Astrocyte (in vitro differentiated cells and primary cell): ENCODE measurements around the gene CYP4F22.
"Not testable (repeated sequence)": the region's sequence is repeated elsewhere in the genome, so short reads cannot be mapped to it uniquely, and the experiment has no call there.

ENCODE experiments used
- CTCF ChIP-seq: IDR thresholded peaks from 2 replicates; pipeline ENCODE4 v1.5.1; 2011; ENCODE audit warnings: low read depth, mild to moderate bottlenecking, inconsistent platforms, low read length, moderate library complexity; ENCODE audit not compliant: insufficient read depth
- EZH2 ChIP-seq: IDR thresholded peaks from 2 replicates; pipeline ENCODE4 v1.6.1; 2012; ENCODE audit warnings: mild to moderate bottlenecking, low read length, inconsistent platforms; ENCODE audit not compliant: insufficient read depth

DNA sequence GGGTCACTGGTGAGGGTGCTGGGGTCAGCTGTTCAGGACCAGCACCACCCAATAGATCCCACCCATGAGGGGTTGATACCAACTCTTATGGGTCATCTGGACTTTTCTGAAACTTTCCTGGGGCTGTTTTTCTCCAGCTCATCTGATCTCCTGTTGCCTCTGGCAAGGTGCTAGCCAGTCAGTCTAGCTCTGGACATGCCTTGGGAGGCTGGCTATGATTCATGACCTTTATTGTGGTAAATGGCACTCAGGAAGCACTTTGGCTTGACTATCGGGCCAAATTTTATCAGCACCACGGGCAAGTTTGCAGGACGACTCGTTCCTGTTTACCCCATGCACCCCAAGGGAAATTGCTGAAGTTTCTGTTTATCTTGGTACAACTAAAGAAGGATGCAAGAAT, 85.4 kb downstream of the CYP4F22 start:
- TF ChIP-seq CTCF, EZH2: not testable (repeated sequence)
